H1 (cell line): Measurements from ENCODE around the gene MVD. TPM values are rescaled to one million over a fixed set of nuclear protein-coding genes. Genes with fewer than 3 reads are reported as not detected.

ENCODE experiments used
- CTCF ChIA-PET: fragments of 300-600 bp; sonication (Branson Sonifier 250); formaldehyde crosslinking; loops from one replicate; lab custom pipeline; 2021; ENCODE audit not compliant: partially characterized antibody; lab: Charles Lee
- POLR2A ChIA-PET: fragments of 300-600 bp; sonication (Branson Sonifier 250); formaldehyde crosslinking; loops from one replicate; lab custom pipeline; 2021; ENCODE audit warnings: inconsistent platforms; ENCODE audit not compliant: partially characterized antibody; lab: Charles Lee
- DNase-seq, 2 experiments: peaks; one replicate each; pipeline versions ENCODE4 v3.0.0 to v3.0.0-alpha.2; 2010 to 2022; ENCODE audit warnings: low spot score in 2 of 2, low read depth in 1 of 2, mixed read lengths in 1 of 2
- FAIRE-seq: peaks from 2 replicates; lab custom pipeline; 2011; peaks lifted over from hg19 to GRCh38; lab: Jason Lieb, UNC
- H2AFZ ChIP-seq: 2 replicates; pipeline ENCODE4 v1.8.1; 2012; ENCODE audit warnings: low read length, inconsistent platforms
- H2AK5ac ChIP-seq: 2 replicates; pipeline ENCODE4 v1.6.1; 2013; ENCODE audit warnings: low read depth, low read length
- H2BK120ac ChIP-seq: replicated peaks from 2 replicates; pipeline ENCODE3; 2013; ENCODE audit warnings: low read depth, low read length, inconsistent platforms
- H2BK12ac ChIP-seq: 2 replicates; pipeline ENCODE4 v1.6.1; 2013; ENCODE audit warnings: low read depth, low read length
- H2BK15ac ChIP-seq: 2 replicates; pipeline ENCODE4 v1.6.1; 2013; ENCODE audit warnings: low read length
- H2BK20ac ChIP-seq: 2 replicates; pipeline ENCODE4 v1.6.1; 2013; ENCODE audit warnings: low read length
- H2BK5ac ChIP-seq: 2 replicates; pipeline ENCODE4 v1.6.1; 2013; ENCODE audit warnings: low read depth, low read length
- H3K14ac ChIP-seq: 2 replicates; pipeline ENCODE4 v1.6.1; 2013; ENCODE audit warnings: inconsistent platforms; ENCODE audit not compliant: insufficient read length
- H3K18ac ChIP-seq: 2 replicates; pipeline ENCODE4 v1.6.1; 2013; ENCODE audit warnings: low read length; ENCODE audit errors: extremely low read depth
- H3K23ac ChIP-seq: 2 replicates; pipeline ENCODE4 v1.6.1; 2013; ENCODE audit warnings: inconsistent platforms; ENCODE audit not compliant: insufficient read length
- H3K23me2 ChIP-seq: 2 replicates; pipeline ENCODE4 v1.6.1; 2013; ENCODE audit warnings: low read depth, low read length
- H3K27ac ChIP-seq: 2 replicates; pipeline ENCODE4 v1.6.1; 2011; ENCODE audit warnings: low read depth, low read length, inconsistent platforms
- H3K27me3 ChIP-seq, 4 experiments: replicated peaks in 1 of 4; 1 replicate in 1 of 4; 2 replicates in 3 of 4; pipeline versions ENCODE4 v1.6.1 to v1.8.1; 2011 to 2013; ENCODE audit warnings: low read length in 3 of 4, mild to moderate bottlenecking in 3 of 4, inconsistent platforms in 2 of 4, mixed read lengths in 2 of 4, moderate library complexity in 1 of 4; ENCODE audit not compliant: control insufficient read depth in 3 of 4, insufficient read depth in 3 of 4; ENCODE audit errors: extremely low read depth in 1 of 4
- H3K36me3 ChIP-seq, 4 experiments: 2 replicates each; pipeline versions ENCODE4 v1.6.1 to v1.8.1; 2011 to 2013; ENCODE audit warnings: mild to moderate bottlenecking in 4 of 4, low read length in 3 of 4, moderate library complexity in 2 of 4, control low read depth in 1 of 4, inconsistent platforms in 1 of 4; ENCODE audit not compliant: insufficient read depth in 4 of 4, control insufficient read depth in 2 of 4
- H3K4ac ChIP-seq: replicated peaks from 2 replicates; pipeline ENCODE3; 2013; ENCODE audit warnings: low read length, low read depth, mixed read lengths, inconsistent platforms; ENCODE audit not compliant: insufficient read length
- H3K4me1 ChIP-seq, 4 experiments: replicated peaks in 1 of 4; 1 replicate in 1 of 4; 2 replicates in 3 of 4; pipeline versions ENCODE4 v1.6.1 to v1.8.1; 2011 to 2013; ENCODE audit warnings: low read length in 3 of 4, inconsistent platforms in 2 of 4, mixed read lengths in 1 of 4; ENCODE audit not compliant: insufficient read depth in 4 of 4, control insufficient read depth in 3 of 4
- H3K4me2 ChIP-seq, 2 experiments: 2 replicates each; pipeline versions ENCODE4 v1.6.1 to v1.8.1; 2011 to 2013; ENCODE audit warnings: low read depth in 2 of 2, low read length in 2 of 2, control low read depth in 1 of 2, inconsistent platforms in 1 of 2, mild to moderate bottlenecking in 1 of 2; ENCODE audit not compliant: insufficient read depth in 1 of 2
- H3K4me3 ChIP-seq, 4 experiments: fragments of 200-600, 300-600 bp in 1 of 4; sonication (generic), shearing (Covaris generic), sonication (Bioruptor Twin) in 1 of 4; 2 replicates each; pipeline versions ENCODE4 v1.5.1 to v1.8.1; 2011 to 2016; ENCODE audit warnings: low read length in 4 of 4, low read depth in 3 of 4, control low read depth in 2 of 4, inconsistent platforms in 2 of 4, mild to moderate bottlenecking in 2 of 4, mixed read lengths in 1 of 4, moderate library complexity in 1 of 4; ENCODE audit not compliant: insufficient read depth in 2 of 4; ENCODE audit errors: extremely low read depth in 1 of 4
- H3K56ac ChIP-seq: replicated peaks from 2 replicates; pipeline ENCODE3; 2013; ENCODE audit warnings: low read depth, mild to moderate bottlenecking, mixed read lengths, low read length, inconsistent platforms; ENCODE audit not compliant: insufficient read length
- H3K79me1 ChIP-seq: 2 replicates; pipeline ENCODE4 v1.6.1; 2013; ENCODE audit warnings: low read depth, low read length, control low read depth
- H3K79me2 ChIP-seq, 2 experiments: 2 replicates each; pipeline versions ENCODE4 v1.6.1 to v1.8.1; 2012 to 2013; ENCODE audit warnings: low read length in 2 of 2, mild to moderate bottlenecking in 2 of 2, inconsistent platforms in 1 of 2; ENCODE audit not compliant: insufficient read depth in 2 of 2, control insufficient read depth in 1 of 2
- H3K9ac ChIP-seq, 4 experiments: replicated peaks in 1 of 4; 1 replicate in 1 of 4; 2 replicates in 3 of 4; pipeline versions ENCODE4 v1.6.1 to v1.8.1; 2011 to 2013; ENCODE audit warnings: low read depth in 3 of 4, low read length in 3 of 4, control low read depth in 2 of 4, mild to moderate bottlenecking in 2 of 4, moderate library complexity in 2 of 4, inconsistent platforms in 1 of 4; ENCODE audit errors: extremely low read depth in 1 of 4
- H3K9me3 ChIP-seq, 2 experiments: 2 replicates each; pipeline versions ENCODE4 v1.6.1 to v1.8.1; 2012 to 2013; ENCODE audit warnings: mild to moderate bottlenecking in 2 of 2, moderate library complexity in 2 of 2, control low read depth in 1 of 2, inconsistent platforms in 1 of 2, low read depth in 1 of 2, low read length in 1 of 2, mixed read lengths in 1 of 2; ENCODE audit not compliant: insufficient read depth in 2 of 2
- H4K20me1 ChIP-seq, 2 experiments: replicated peaks in 1 of 2; 2 replicates each; pipeline versions ENCODE3 to v1.8.1; 2011 to 2013; ENCODE audit warnings: inconsistent platforms in 2 of 2, low read length in 2 of 2, mild to moderate bottlenecking in 1 of 2; ENCODE audit not compliant: insufficient read depth in 2 of 2, control insufficient read depth in 1 of 2
- H4K5ac ChIP-seq: 2 replicates; pipeline ENCODE4 v1.6.1; 2013; ENCODE audit warnings: low read length, low read depth, mixed read lengths, inconsistent platforms; ENCODE audit not compliant: insufficient read length
- H4K8ac ChIP-seq: 2 replicates; pipeline ENCODE4 v1.8.0; 2013; ENCODE audit warnings: mild to moderate bottlenecking, moderate library complexity, low read length, inconsistent platforms; ENCODE audit not compliant: insufficient read depth; ENCODE audit errors: extremely low read depth
- H4K91ac ChIP-seq: replicated peaks from 2 replicates; pipeline ENCODE3; 2013; ENCODE audit warnings: low read length, mixed read lengths, inconsistent platforms; ENCODE audit not compliant: insufficient read length
- CTBP2 ChIP-seq: IDR thresholded peaks from 2 replicates; pipeline ENCODE4 v1.7.0; 2011; ENCODE audit warnings: borderline replicate concordance, mild to moderate bottlenecking, moderate library complexity, mixed read lengths, low read length; ENCODE audit not compliant: insufficient read depth, insufficient read length
- MAFK ChIP-seq: IDR thresholded peaks from 2 replicates; pipeline ENCODE4 v1.6.1; 2012; ENCODE audit warnings: low read depth, mild to moderate bottlenecking, improper control_type of control experiment, low read length
- POLR2A ChIP-seq, 2 experiments: IDR thresholded peaks; 1 replicate in 1 of 2; 2 replicates in 1 of 2; pipeline ENCODE4 v1.6.1; 2011; ENCODE audit warnings: low read depth in 2 of 2, low read length in 2 of 2, mild to moderate bottlenecking in 2 of 2; ENCODE audit errors: control extremely low read depth in 1 of 2
- POLR2AphosphoS5 ChIP-seq: IDR thresholded peaks from 2 replicates; pipeline ENCODE4 v1.6.1; 2011; ENCODE audit warnings: low read depth, low read length
- RAD21 ChIP-seq, 2 experiments: IDR thresholded peaks in 1 of 2; conservative IDR thresholded peaks in 1 of 2; 2 replicates each; pipeline ENCODE4 v1.6.1; 2011; ENCODE audit warnings: low read depth in 2 of 2, low read length in 2 of 2, improper control_type of control experiment in 1 of 2, inconsistent platforms in 1 of 2, mild to moderate bottlenecking in 1 of 2, moderate library complexity in 1 of 2
- RNF2 ChIP-seq: fragments of 200-900, 300-1000 bp; sonication (generic); IDR thresholded peaks from 2 replicates; pipeline ENCODE4 v1.7.1; 2016; ENCODE audit warnings: borderline replicate concordance, low read depth, mild to moderate bottlenecking, antibody characterized with exemption, low read length; ENCODE audit not compliant: poor library complexity, severe bottlenecking; ENCODE audit errors: missing control alignments
- TAF1 ChIP-seq: IDR thresholded peaks from 2 replicates; pipeline ENCODE4 v1.6.1; 2011; ENCODE audit warnings: mild to moderate bottlenecking, low read depth, low read length
- ZNF274 ChIP-seq: IDR thresholded peaks from 2 replicates; pipeline ENCODE4 v1.7.0; 2012; ENCODE audit warnings: low read length, borderline replicate concordance; ENCODE audit errors: extremely low read depth
- WGBS, 2 experiments: shearing (Covaris generic) in 1 of 2; methylation state at CpG; one replicate each; pipeline versions ENCODE4 v1.1.6 to v1.1.7; 2013 to 2015; ENCODE audit warnings: low lambda C conversion rate in 2 of 2, mixed read lengths in 2 of 2, inconsistent platforms in 1 of 2, low coverage in 1 of 2, missing lambda C conversion rate in 1 of 2; ENCODE audit not compliant: insufficient replicate concordance in 2 of 2, insufficient coverage in 1 of 2, insufficient read length in 1 of 2; ENCODE audit errors: extremely low coverage in 1 of 2, missing lambda C conversion rate in 1 of 2; 5-methylcytosine and 5-hydroxymethylcytosine counted together
- polyA plus RNA-seq, 7 experiments: library from polyadenylated mRNA; depleted of rRNA in 3 of 7; stranded (reverse) in 5 of 7; unstranded in 2 of 7; fragments of >200 nt in 5 of 7; fragments of 200-250 nt in 2 of 7; gene quantifications; 1 replicate in 5 of 7; 2 replicates in 1 of 7; 4 replicates in 1 of 7; pipeline versions ENCODE4 v1.2.1 to v1.2.3, GENCODE V29; 2011 to 2013; ENCODE audit warnings: missing spikeins in 2 of 7, mixed read lengths in 2 of 7
- total RNA-seq: library from RNA; stranded (reverse); fragmentation: NEBNext Ultra II Directional; extraction: Animal tissue kit (Norgen Biotek cat#: 25700); gene quantifications from 2 replicates; pipeline ENCODE4 v1.2.1, GENCODE V29; 2021

The MVD gene
- total and polyA plus RNA-seq, 2 of the 8 experiments (the other 6 are each of a cell fraction or from before 2014, with no cell fraction given) = 47.2 to 77.3 TPM

- H3K4ac ChIP-seq = no peak overlapping the region
- H4K5ac ChIP-seq = no peak overlapping the region
- H2AK5ac ChIP-seq = no peak overlapping the region
- H3K9ac ChIP-seq = no peak overlapping the region
- H3K23ac ChIP-seq = no peak overlapping the region
- H4K8ac ChIP-seq = peak overlapping the region; percentile 77
- no peaks in the 10 kb centered on the region for H3K27me3 ChIP-seq
- no peak for FAIRE-seq
- H4K20me1 ChIP-seq = peaks cover 2 to 13% of the 10 kb centered on the region in 2 experiments
- H3K14ac ChIP-seq = no peak overlapping the region
- H3K79me2 ChIP-seq = no peaks in the 10 kb centered on the region; a peak in 1 of 4 replicates
- H3K56ac ChIP-seq = no peak overlapping the region
- no peak overlapping the region for H2BK15ac ChIP-seq
- POLR2A ChIA-PET = interaction anchor here (0.7 to 4.9 kb wide), 4 partner anchors 8 to 37 kb away, joined by 3 to 35 read pairs (median 6); partner anchors contain the start of genes IL17C and MVD
- H2AFZ ChIP-seq = no peak overlapping the region
- no peak overlapping the region for H2BK120ac ChIP-seq
- H3K79me1 ChIP-seq = peaks cover 8% of the 10 kb centered on the region
- no peak overlapping the region for H2BK5ac ChIP-seq
- 92% methylated on average over 20 of the region's 22 CpGs; no CpG with 5 or more reads in 1 of the 2 experiments for WGBS, 2 experiments
- no peak overlapping the region for H2BK12ac ChIP-seq
- peaks cover 10% of the 10 kb centered on the region; the same call in 1 of the 2 replicates for H3K23me2 ChIP-seq
- H3K4me1 ChIP-seq = peaks cover 0 to 11% (median 7%) of the 10 kb centered on the region in 4 experiments; a peak in 5 of 7 replicates
- H4K91ac ChIP-seq = no peak overlapping the region
- CTCF ChIA-PET = interaction anchor here (0.7 kb wide), 1 partner anchor 25 kb away, joined by 3 read pairs; no protein-coding TSS in a partner anchor
- no peak overlapping the region for H2BK20ac ChIP-seq
- no peaks in the 10 kb centered on the region for H3K9me3 ChIP-seq
- H3K4me3 ChIP-seq = no peak overlapping the region
- no peak for DNase-seq
- no peak overlapping the region; the same call in 1 of the 2 replicates for H3K27ac ChIP-seq
- H3K4me2 ChIP-seq = no peak overlapping the region
- H3K36me3 ChIP-seq = peaks cover 0 to 5% (median 2%) of the 10 kb centered on the region in 4 experiments; a peak in 2 of 8 replicates
- no peak overlapping the region for H3K18ac ChIP-seq
- no peak for TF ChIP-seq MAFK
- TF ChIP-seq CTBP2 = no peak
- TF ChIP-seq RAD21 (IDR thresholded peaks at IDR 0.05 in 1 of 2, conservative IDR thresholded peaks at IDR 0.05 in 1 of 2; ENCODE audit: low read depth in 2 of 2, low read length in 2 of 2) = no peak
- TF ChIP-seq ZNF274 = no peak
- TF ChIP-seq POLR2AphosphoS5 = no peak
- TF ChIP-seq RNF2 = no peak
- TF ChIP-seq POLR2A (IDR thresholded peaks at IDR 0.05; ENCODE audit: control extremely low read depth in 1 of 2, low read depth in 2 of 2, low read length in 2 of 2) = no peak
- no peak for TF ChIP-seq TAF1
Observed at GRCh38 chr16:88647178-88648070, 15.5 kb downstream of the MVD start.
